Stomach smooth muscle (tissue), 2 donors: ENCODE measurements around the gene NSL1.

Experiments used
- H3K27ac ChIP-seq: one replicate; pipeline ENCODE4 v1.7.0; 2013; ENCODE audit warnings: mild to moderate bottlenecking, low read length, inconsistent platforms
- H3K27me3 ChIP-seq, 2 donors: one replicate each; pipeline ENCODE4 v1.7.0; 2013; ENCODE audit warnings: low read length in 2 of 2; ENCODE audit not compliant: insufficient read depth in 2 of 2, control insufficient read depth in 1 of 2
- H3K36me3 ChIP-seq, 2 donors: one replicate each; pipeline ENCODE4 v1.7.0; 2013; ENCODE audit warnings: low read length in 2 of 2; ENCODE audit not compliant: control insufficient read depth in 2 of 2, insufficient read depth in 2 of 2
- H3K4me1 ChIP-seq: one replicate; pipeline ENCODE4 v1.7.0; 2013; ENCODE audit warnings: low read length; ENCODE audit not compliant: control insufficient read depth, insufficient read depth
- H3K4me3 ChIP-seq, 2 donors: one replicate each; pipeline ENCODE4 v1.7.0; 2013; ENCODE audit warnings: low read length in 2 of 2
- H3K9ac ChIP-seq, 2 donors: one replicate each; pipeline ENCODE4 v1.7.0; 2013; ENCODE audit warnings: low read length in 2 of 2, mild to moderate bottlenecking in 1 of 2
- H3K9me3 ChIP-seq, 2 donors: one replicate each; pipeline ENCODE4 v1.7.0; 2013; ENCODE audit warnings: low read length in 2 of 2; ENCODE audit not compliant: control insufficient read depth in 2 of 2
- donor health status: healthy.
- donor health status: Pancreatic carcinoma.

NSL1 gene

GRCh38 chr1:212691561-212692071, 100.0 kb downstream of the NSL1 start:
- H3K27ac ChIP-seq, result no peak overlapping the region
- no peak overlapping the region for H3K9ac ChIP-seq
- H3K4me3 ChIP-seq, result no peak overlapping the region
- no peaks in the 10 kb centered on the region for H3K4me1 ChIP-seq
- no peaks in the 10 kb centered on the region for H3K36me3 ChIP-seq
- H3K27me3 ChIP-seq, result peaks cover 4 to 18% of the 10 kb centered on the region in 2 donors
- no peaks in the 10 kb centered on the region for H3K9me3 ChIP-seq

DNA sequence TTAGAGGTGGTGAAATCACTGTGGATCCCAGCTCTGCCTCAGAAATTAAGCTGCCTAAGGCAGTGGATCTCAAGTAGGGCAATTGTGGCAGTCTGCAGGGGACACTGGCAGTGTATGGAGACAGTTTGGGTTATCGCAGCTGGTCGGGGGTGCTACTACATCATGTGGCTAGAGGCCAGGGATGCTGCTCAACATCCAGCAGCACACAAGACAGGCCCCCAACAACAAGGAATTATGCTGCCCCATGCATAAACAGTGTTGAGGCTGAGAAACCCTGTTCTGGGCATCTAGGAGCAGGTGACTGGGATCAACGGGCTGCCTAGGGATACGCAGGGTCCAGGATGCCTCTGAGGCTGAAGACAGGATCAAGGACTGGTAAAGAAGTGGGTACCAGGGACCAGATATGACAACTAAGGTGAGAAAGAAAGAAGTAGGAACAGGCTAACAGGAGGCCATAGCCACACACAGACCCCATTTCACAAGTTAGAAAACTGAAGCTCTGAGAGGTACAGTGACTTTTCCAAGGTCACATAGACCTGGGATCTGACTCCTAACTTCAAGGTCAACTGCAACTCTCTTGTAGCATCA, 100.7 kb downstream of the NSL1 start:
- Histone ChIP-seq H3K27me3 (peaks cover 4 to 18% of the 10 kb centered on the region in 2 donors), H3K4me3 (no peak overlapping the region)

GRCh38 chr1:212689758-212690529, 101.6 kb downstream of the NSL1 start:
- Histone ChIP-seq H3K9me3 (no peaks in the 10 kb centered on the region), H3K27me3 (peaks cover 8 to 15% of the 10 kb centered on the region in 2 donors), H3K4me1 (no peaks in the 10 kb centered on the region), H3K36me3 (no peaks in the 10 kb centered on the region), H3K4me3 (no peak overlapping the region), H3K9ac (no peak overlapping the region), H3K27ac (no peak overlapping the region)

More for the DNA sequence above, 100.7 kb downstream of the NSL1 start:
- no peaks in the 10 kb centered on the region for H3K9me3 ChIP-seq
- H3K4me1 ChIP-seq, result no peaks in the 10 kb centered on the region
- H3K9ac ChIP-seq, result no peak overlapping the region
- no peak overlapping the region for H3K27ac ChIP-seq
- no peaks in the 10 kb centered on the region for H3K36me3 ChIP-seq

GRCh38 chr1:212689196-212689725, 102.3 kb downstream of the NSL1 start:
- Histone ChIP-seq H3K9me3 (no peaks in the 10 kb centered on the region), H3K9ac (no peak overlapping the region), H3K4me1 (no peaks in the 10 kb centered on the region), H3K27ac (no peak overlapping the region), H3K4me3 (no peak overlapping the region), H3K36me3 (no peaks in the 10 kb centered on the region), H3K27me3 (peaks cover 10 to 17% of the 10 kb centered on the region in 2 donors)

GRCh38 chr1:212688341-212689047, 103.1 kb downstream of the NSL1 start:
- H3K4me3 ChIP-seq, result no peak overlapping the region
- peaks cover 10 to 15% of the 10 kb centered on the region in 2 donors for H3K27me3 ChIP-seq
- H3K4me1 ChIP-seq, result no peaks in the 10 kb centered on the region
- H3K36me3 ChIP-seq, result no peaks in the 10 kb centered on the region
- H3K27ac ChIP-seq, result no peak overlapping the region
- no peak overlapping the region for H3K9ac ChIP-seq
- H3K9me3 ChIP-seq, result no peaks in the 10 kb centered on the region

- Histone ChIP-seq H3K36me3 (no peaks in the 10 kb centered on the region), H3K9ac (no peak overlapping the region), H3K4me1 (no peaks in the 10 kb centered on the region), H3K4me3 (no peak overlapping the region), H3K27ac (no peak overlapping the region), H3K9me3 (no peaks in the 10 kb centered on the region), H3K27me3 (peaks cover 10 to 11% of the 10 kb centered on the region in 2 donors)
Measured at GRCh38 chr1:212687811-212688210, 103.8 kb downstream of the NSL1 start.

DNA sequence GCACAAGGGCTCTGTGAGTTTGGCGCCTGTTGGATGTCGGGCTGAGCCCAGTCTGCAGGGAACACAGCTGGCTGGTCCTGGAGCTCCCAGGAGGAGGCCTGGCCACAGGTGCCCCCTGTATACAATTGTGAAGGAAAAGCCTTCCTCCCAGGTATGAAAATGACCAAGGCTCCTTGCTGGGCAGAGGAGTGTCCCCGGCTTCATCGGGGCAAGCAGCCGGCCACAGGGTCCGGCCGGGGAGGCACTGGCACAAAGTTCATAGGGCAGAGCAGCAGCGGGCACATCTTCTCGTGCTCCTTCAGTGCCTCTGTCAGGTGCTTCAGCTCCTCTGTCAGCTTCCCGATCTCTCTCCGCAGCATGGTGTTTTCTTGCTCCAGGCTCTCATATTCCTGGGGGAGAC, 105.0 kb downstream of the NSL1 start:
- H3K4me1 ChIP-seq, result no peaks in the 10 kb centered on the region
- H3K36me3 ChIP-seq, result no peaks in the 10 kb centered on the region
- no peak overlapping the region for H3K9ac ChIP-seq
- H3K27me3 ChIP-seq, result peaks cover 6 to 10% of the 10 kb centered on the region in 2 donors
- no peak overlapping the region for H3K4me3 ChIP-seq
- no peaks in the 10 kb centered on the region for H3K9me3 ChIP-seq
- no peak overlapping the region for H3K27ac ChIP-seq

DNA sequence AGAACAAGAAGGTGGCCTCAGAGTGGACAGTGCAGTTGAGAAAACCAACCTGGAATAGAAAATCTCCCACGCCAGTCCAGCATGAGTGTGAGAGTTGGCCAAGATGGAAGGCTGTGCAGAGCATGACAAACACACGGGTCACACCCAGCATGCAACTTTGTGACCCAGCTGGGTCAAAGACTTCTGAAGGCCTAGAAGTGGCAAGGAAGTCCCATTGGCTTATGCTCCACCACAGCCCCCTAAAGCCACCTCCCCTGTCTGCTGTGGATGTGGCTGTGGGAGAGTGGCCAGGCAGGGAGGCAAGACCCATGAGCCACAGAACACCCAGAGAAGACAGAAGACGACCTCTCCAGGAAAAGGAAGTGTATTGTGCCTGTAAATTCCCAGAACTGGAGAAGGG, 105.5 kb downstream of the NSL1 start:
- H3K9ac ChIP-seq, result no peak overlapping the region
- no peak overlapping the region for H3K27ac ChIP-seq
- H3K27me3 ChIP-seq, result peaks cover 6 to 10% of the 10 kb centered on the region in 2 donors
- H3K9me3 ChIP-seq, result no peaks in the 10 kb centered on the region
- H3K4me3 ChIP-seq, result no peak overlapping the region
- H3K4me1 ChIP-seq, result no peaks in the 10 kb centered on the region
- no peaks in the 10 kb centered on the region for H3K36me3 ChIP-seq

DNA sequence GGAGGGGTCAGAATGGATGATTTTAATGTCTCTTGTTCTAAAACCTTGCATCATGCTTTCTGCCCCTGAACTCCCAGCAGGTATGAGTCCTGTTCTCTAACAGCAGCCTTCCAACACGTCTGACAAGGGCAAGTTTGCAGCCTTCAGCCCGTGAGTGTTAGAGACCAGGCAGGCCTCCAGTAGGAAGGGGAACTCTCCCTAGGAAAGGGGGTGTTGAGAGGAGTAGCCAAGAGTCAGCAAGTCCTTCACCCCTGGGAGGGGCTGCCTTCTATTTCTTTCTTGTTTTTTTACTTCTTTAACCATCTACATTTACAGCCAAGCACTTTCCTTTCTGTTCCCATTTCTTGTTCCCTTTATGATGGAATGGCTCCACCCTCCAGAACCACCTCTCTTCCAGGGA, 106.1 kb downstream of the NSL1 start:
- Histone ChIP-seq H3K27me3 (peaks cover 6 to 10% of the 10 kb centered on the region in 2 donors), H3K9ac (no peak overlapping the region), H3K4me1 (no peaks in the 10 kb centered on the region), H3K36me3 (no peaks in the 10 kb centered on the region), H3K9me3 (no peaks in the 10 kb centered on the region), H3K4me3 (no peak overlapping the region), H3K27ac (no peak overlapping the region)

- no peak overlapping the region for H3K4me3 ChIP-seq
- H3K9ac ChIP-seq, result no peak overlapping the region
- H3K36me3 ChIP-seq, result no peaks in the 10 kb centered on the region
- H3K4me1 ChIP-seq, result no peaks in the 10 kb centered on the region
- H3K9me3 ChIP-seq, result no peaks in the 10 kb centered on the region
- H3K27me3 ChIP-seq, result peaks cover 4 to 10% of the 10 kb centered on the region in 2 donors
- H3K27ac ChIP-seq, result no peak overlapping the region
Measured at GRCh38 chr1:212684521-212685090, 107.0 kb downstream of the NSL1 start.
